ENCODE results near the gene MECR. TPM values are rescaled to one million over a fixed set of nuclear protein-coding genes. Genes with fewer than 3 reads are reported as not detected.

The MECR gene
- total RNA-seq, 1 donor from 2014 or later: 34.5 TPM

Other genes with a start within 250 kb of the MECR start
- gene TMEM200B, start 107.0 kb downstream of the MECR start, total RNA-seq: 0.47 and 0.56 TPM in 2 replicates
- 129 and 135 TPM in 2 replicates for gene SRSF4, start 49.0 kb downstream of the MECR start, total RNA-seq
- 0.67 and 0.76 TPM in 2 replicates for gene PTPRU, start 5.6 kb upstream of the MECR start, total RNA-seq

Measured in activated T-helper 1 cell treated with anti-CD3 and anti-CD28 coated beads, Interleukin-12 subunit alpha, Interleukin-12 subunit beta, Interleukin-2, Interleukin-4 antibody, amounts not matched to agents 30 ng/mL and 10 ng/mL and 1 ng/mL, durations not matched to agents 14 hours and 24 hours and 36 hours (primary cell).